Upper lobe of left lung (tissue), 4 donors: ENCODE data around the gene FAM149A.

ENCODE experiments used
- EP300 ChIP-seq, 4 donors: sonication (generic); formaldehyde crosslinking; IDR thresholded peaks; one replicate each; pipeline ENCODE4 v1.5.1; 2017; ENCODE audit warnings: antibody characterized with exemption in 4 of 4, control low read depth in 2 of 4
- POLR2A ChIP-seq, 4 donors: fragments of 450-650 bp; IDR thresholded peaks; one replicate each; pipeline ENCODE4 v1.5.1; 2016 to 2017; ENCODE audit warnings: antibody characterized with exemption in 4 of 4, mild to moderate bottlenecking in 2 of 4
- POLR2AphosphoS5 ChIP-seq, 2 donors: sonication (generic); formaldehyde crosslinking; IDR thresholded peaks; one replicate each; pipeline ENCODE4 v1.5.1; 2017; ENCODE audit warnings: antibody characterized with exemption in 2 of 2
- TF ChIP-seq, protein P1 (sequence below), 6 experiments: fragments of 450-650 bp in 4 of 6; fragments of 200-600 bp in 2 of 6; sonication (generic) in 2 of 6; IDR thresholded peaks; one replicate each; pipeline ENCODE4 v1.5.1; 2016 to 2019; ENCODE audit warnings: antibody characterized with exemption in 6 of 6

DNA sequence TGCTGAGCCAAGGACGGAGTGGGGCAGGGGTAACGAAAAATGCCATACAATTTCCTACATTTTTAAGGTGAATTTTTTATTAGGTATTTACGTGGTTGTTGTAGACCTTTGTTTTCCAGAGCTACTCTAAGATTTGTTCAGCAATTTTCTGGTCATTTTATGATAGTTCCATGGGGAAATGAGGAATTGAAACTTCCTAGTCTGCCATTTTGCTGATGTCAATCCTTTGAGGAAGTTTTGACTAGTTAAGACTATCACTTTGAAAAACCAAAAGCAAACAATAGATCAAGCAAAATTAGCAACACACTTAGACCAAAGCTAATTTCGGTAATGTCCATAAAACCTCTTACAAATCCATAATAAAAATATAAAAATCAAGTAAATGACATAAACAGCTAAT, 42.6 kb upstream of the FAM149A start:
- TF ChIP-seq, protein P1, sequence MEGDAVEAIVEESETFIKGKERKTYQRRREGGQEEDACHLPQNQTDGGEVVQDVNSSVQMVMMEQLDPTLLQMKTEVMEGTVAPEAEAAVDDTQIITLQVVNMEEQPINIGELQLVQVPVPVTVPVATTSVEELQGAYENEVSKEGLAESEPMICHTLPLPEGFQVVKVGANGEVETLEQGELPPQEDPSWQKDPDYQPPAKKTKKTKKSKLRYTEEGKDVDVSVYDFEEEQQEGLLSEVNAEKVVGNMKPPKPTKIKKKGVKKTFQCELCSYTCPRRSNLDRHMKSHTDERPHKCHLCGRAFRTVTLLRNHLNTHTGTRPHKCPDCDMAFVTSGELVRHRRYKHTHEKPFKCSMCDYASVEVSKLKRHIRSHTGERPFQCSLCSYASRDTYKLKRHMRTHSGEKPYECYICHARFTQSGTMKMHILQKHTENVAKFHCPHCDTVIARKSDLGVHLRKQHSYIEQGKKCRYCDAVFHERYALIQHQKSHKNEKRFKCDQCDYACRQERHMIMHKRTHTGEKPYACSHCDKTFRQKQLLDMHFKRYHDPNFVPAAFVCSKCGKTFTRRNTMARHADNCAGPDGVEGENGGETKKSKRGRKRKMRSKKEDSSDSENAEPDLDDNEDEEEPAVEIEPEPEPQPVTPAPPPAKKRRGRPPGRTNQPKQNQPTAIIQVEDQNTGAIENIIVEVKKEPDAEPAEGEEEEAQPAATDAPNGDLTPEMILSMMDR (IDR thresholded peaks at IDR 0.05) = no peak
- TF ChIP-seq POLR2AphosphoS5 (IDR thresholded peaks at IDR 0.05) (no peak), POLR2A (IDR thresholded peaks at IDR 0.05) (no peak), EP300 (IDR thresholded peaks at IDR 0.05) (no peak)
